Umbilical cord (tissue), 2 donors: Measurements from ENCODE around the gene ARF6. TPM values are rescaled to one million over a fixed set of nuclear protein-coding genes. Genes with fewer than 3 reads are reported as not detected.
"Not testable (repeated sequence)": the region's sequence is repeated elsewhere in the genome, so short reads cannot be mapped to it uniquely, and the experiment has no call there.

Experiments
- DNase-seq: peaks from one replicate; pipeline ENCODE4 v3.0.0-alpha.2; 2015; ENCODE audit warnings: low spot score
- total RNA-seq: library from RNA; depleted of rRNA; stranded (reverse); fragments of >200 nt; gene quantifications from one replicate; pipeline ENCODE4 v1.2.3, GENCODE V29; 2014; ENCODE audit warnings: low replicate concordance; ENCODE audit not compliant: insufficient read depth

Gene ARF6
- total RNA-seq, 1 donor from 2014 or later, result 36.6 TPM

GRCh38 chr14:49907186-49907585 is 14.3 kb downstream of the ARF6 start:
- no peak for DNase-seq

GRCh38 chr14:49908433-49908782 is 15.5 kb downstream of the ARF6 start:
- DNase-seq, result no peak

GRCh38 chr14:49909016-49909415 is 16.1 kb downstream of the ARF6 start:
- DNase-seq, result no peak

- no peak for DNase-seq
Observed at GRCh38 chr14:49915085-49915484, 22.2 kb downstream of the ARF6 start.

- DNase-seq, result no peak
Observed at GRCh38 chr14:49918706-49919105, 25.8 kb downstream of the ARF6 start.

GRCh38 chr14:49919825-49920659 is 27.2 kb downstream of the ARF6 start:
- DNase-seq, result no peak

GRCh38 chr14:49920935-49921334 is 28.1 kb downstream of the ARF6 start:
- DNase-seq, result no peak

GRCh38 chr14:49921401-49921800 is 28.5 kb downstream of the ARF6 start:
- DNase-seq, result no peak

- DNase-seq, result no peak
Observed at GRCh38 chr14:49923442-49923841, 30.6 kb downstream of the ARF6 start.

- DNase-seq, result no peak
Observed at GRCh38 chr14:49923881-49924280, 31.0 kb downstream of the ARF6 start.

GRCh38 chr14:49924852-49925251 is 32.0 kb downstream of the ARF6 start:
- no peak for DNase-seq

- DNase-seq, result no peak
Observed at GRCh38 chr14:49926803-49927202, 33.9 kb downstream of the ARF6 start.

GRCh38 chr14:49928015-49928414 is 35.1 kb downstream of the ARF6 start:
- no peak for DNase-seq

GRCh38 chr14:49930720-49931119 is 37.8 kb downstream of the ARF6 start:
- DNase-seq, result no peak

GRCh38 chr14:49931523-49931922 is 38.6 kb downstream of the ARF6 start:
- no peak for DNase-seq

- DNase-seq, result no peak
Observed at GRCh38 chr14:49933128-49933527, 40.2 kb downstream of the ARF6 start.

GRCh38 chr14:49933704-49934103 is 40.8 kb downstream of the ARF6 start:
- DNase-seq, result no peak

- DNase-seq, result peak; percentile 23
Observed at GRCh38 chr14:49934646-49935045, 41.8 kb downstream of the ARF6 start.

- DNase-seq, result no peak
Observed at GRCh38 chr14:49935526-49935925, 42.6 kb downstream of the ARF6 start.

GRCh38 chr14:49936246-49936645 is 43.4 kb downstream of the ARF6 start:
- not testable (repeated sequence) for DNase-seq

- DNase-seq, result not testable (repeated sequence)
Observed at GRCh38 chr14:49936882-49937281, 44.0 kb downstream of the ARF6 start.

- DNase-seq, result not testable (repeated sequence)
Observed at GRCh38 chr14:49939215-49939614, 46.3 kb downstream of the ARF6 start.

GRCh38 chr14:49939884-49940510 is 47.1 kb downstream of the ARF6 start:
- no peak for DNase-seq
